ENCODE data around the gene P3H3. TPM values are rescaled to one million over a fixed set of nuclear protein-coding genes. Genes with fewer than 3 reads are reported as not detected.
"Not testable (repeated sequence)": the region's sequence is repeated elsewhere in the genome, so short reads cannot be mapped to it uniquely, and the experiment has no call there.

P3H3 gene
- total RNA-seq, 4 donors from 2014 or later, result 2.6 to 6.6 (median 4.4) TPM

DNA sequence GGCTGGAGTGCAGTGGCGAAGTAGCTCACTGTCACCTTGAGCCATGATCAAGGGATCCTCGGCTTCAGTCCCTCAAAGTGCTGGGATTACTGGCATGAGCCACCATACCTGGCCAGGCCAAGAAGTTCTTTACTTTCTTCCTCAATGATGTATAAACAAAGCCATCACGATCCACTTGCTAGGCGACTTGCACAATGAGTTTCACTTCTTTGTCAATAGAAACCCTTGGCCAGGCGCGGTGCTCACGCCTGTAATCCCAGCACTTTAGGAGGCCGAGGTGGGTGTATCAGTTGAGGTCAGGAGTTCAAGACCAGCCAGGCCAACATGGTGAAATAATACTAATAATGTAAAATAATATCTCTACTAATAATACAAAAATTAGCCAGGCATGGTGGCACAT lies 59.3 kb downstream of the P3H3 start:
- WGBS, 2 donors, result 62 to 79% methylated on average over 7 to 8 of the region's 8 CpGs

DNA sequence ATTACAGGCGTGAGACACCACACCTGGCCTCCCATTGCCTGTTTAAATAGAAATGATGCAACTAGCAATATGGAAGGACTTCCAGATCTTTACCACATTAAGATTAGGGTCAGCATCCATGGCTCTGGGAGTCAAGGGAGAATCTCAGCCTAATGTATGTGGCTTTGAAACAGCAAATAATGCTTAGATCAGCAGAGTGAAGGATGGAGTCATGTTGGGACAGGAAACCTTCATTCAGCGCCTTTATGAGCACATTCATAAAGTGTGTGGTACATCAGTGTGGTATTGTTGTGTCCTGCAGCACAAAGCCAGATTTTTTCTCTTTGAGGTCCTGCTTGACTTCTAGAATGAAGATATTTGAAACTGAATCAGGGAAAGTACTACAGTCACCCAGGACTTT lies 60.2 kb downstream of the P3H3 start:
- H3K27me3 ChIP-seq, result no peaks in the 10 kb centered on the region
- 21 to 55% methylated on average over 1 to 2 of the region's 2 CpGs for WGBS, 2 donors
- no peak for DNase-seq
- peak overlapping the region in 1 of 4 donors; percentile 0 for H3K27ac ChIP-seq
- intact Hi-C loops (cut with DNase I), result no loop called here
- no peaks in the 10 kb centered on the region for H3K9me3 ChIP-seq
- peaks cover 0 to 23% (median 5%) of the 10 kb centered on the region in 3 donors for H3K36me3 ChIP-seq
- TF ChIP-seq POLR2A (IDR thresholded peaks at IDR 0.05), result no peak
- TF ChIP-seq, protein P1, sequence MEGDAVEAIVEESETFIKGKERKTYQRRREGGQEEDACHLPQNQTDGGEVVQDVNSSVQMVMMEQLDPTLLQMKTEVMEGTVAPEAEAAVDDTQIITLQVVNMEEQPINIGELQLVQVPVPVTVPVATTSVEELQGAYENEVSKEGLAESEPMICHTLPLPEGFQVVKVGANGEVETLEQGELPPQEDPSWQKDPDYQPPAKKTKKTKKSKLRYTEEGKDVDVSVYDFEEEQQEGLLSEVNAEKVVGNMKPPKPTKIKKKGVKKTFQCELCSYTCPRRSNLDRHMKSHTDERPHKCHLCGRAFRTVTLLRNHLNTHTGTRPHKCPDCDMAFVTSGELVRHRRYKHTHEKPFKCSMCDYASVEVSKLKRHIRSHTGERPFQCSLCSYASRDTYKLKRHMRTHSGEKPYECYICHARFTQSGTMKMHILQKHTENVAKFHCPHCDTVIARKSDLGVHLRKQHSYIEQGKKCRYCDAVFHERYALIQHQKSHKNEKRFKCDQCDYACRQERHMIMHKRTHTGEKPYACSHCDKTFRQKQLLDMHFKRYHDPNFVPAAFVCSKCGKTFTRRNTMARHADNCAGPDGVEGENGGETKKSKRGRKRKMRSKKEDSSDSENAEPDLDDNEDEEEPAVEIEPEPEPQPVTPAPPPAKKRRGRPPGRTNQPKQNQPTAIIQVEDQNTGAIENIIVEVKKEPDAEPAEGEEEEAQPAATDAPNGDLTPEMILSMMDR (IDR thresholded peaks at IDR 0.05), result no peak
- H3K4me1 ChIP-seq, result peaks cover 3 to 40% (median 6%) of the 10 kb centered on the region in 3 donors
- H3K4me3 ChIP-seq, result no peak overlapping the region

More for the DNA sequence above, 59.3 kb downstream of the P3H3 start:
- Histone ChIP-seq H3K4me1 (peaks cover 3 to 40% (median 6%) of the 10 kb centered on the region in 3 donors), H3K27ac (peak overlapping the region in 1 of 4 donors; percentile 44), H3K4me3 (no peak overlapping the region), H3K9me3 (no peaks in the 10 kb centered on the region), H3K36me3 (peaks cover 0 to 32% (median 5%) of the 10 kb centered on the region in 3 donors), H3K27me3 (no peaks in the 10 kb centered on the region)
- intact Hi-C loops (cut with DNase I), result no loop called here
- no peak for TF ChIP-seq POLR2A (IDR thresholded peaks at IDR 0.05)
- TF ChIP-seq, protein P1 (IDR thresholded peaks at IDR 0.05), result no peak
- DNase-seq, result no peak

DNA sequence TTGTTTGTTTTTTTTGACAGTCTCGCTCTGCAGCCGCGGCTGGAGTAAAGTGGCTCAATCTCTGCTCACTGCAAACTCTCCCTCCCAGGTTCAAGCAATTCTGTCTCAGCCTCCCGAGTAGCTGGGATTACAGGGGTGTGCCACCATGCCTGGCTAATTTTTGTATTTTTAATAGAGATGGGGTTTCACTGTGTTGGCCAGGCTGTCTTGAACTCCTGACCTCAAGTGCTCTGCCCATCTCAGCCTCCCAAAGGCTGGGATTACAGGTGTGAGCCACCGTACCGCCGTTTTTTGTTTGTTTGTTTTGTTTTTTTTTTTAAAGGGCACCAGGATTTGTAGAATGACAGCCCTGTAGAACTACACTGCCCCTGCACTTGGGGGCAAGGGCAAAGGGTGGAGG lies 60.6 kb downstream of the P3H3 start:
- H3K4me3 ChIP-seq; H3K9me3 ChIP-seq; DNase-seq; intact Hi-C loops (cut with DNase I); H3K27me3 ChIP-seq: not testable (repeated sequence)
- peaks cover 0 to 18% (median 3%) of the 10 kb centered on the region in 3 donors for H3K36me3 ChIP-seq
- H3K27ac ChIP-seq, result peak overlapping the region in 1 of 4 donors; percentile 0
- 60 to 76% methylated on average over 7 of the region's 7 CpGs for WGBS, 2 donors
- peaks cover 3 to 40% (median 6%) of the 10 kb centered on the region in 3 donors for H3K4me1 ChIP-seq

Other genes starting within 250 kb of the P3H3 start
- 100 to 1,000 TPM; 116 to 165 (median 127) TPM for gene CHD4, start 221.0 kb upstream of the P3H3 start, total RNA-seq
- 10 to 100 TPM; 12.8 to 46.0 (median 17.4) TPM for gene LPAR5, start 192.4 kb upstream of the P3H3 start, total RNA-seq
- 1 to 10 TPM in 2 of 4 donors, under 1 TPM in 1, not detected in 1; 0.35 to 4.0 (median 3.2) TPM for gene ACRBP, start 181.0 kb upstream of the P3H3 start, total RNA-seq
- 10 to 100 TPM in 3 of 4 donors, 1 to 10 TPM in 1; 8.3 to 37.0 (median 26.9) TPM for gene ING4, start 165.3 kb upstream of the P3H3 start, total RNA-seq
- 10 to 100 TPM; 19.6 to 36.2 (median 26.8) TPM for gene ZNF384, start 139.0 kb upstream of the P3H3 start, total RNA-seq
- gene PIANP, start 127.6 kb upstream of the P3H3 start, total RNA-seq, result under 1 TPM in 2 of 4 donors, not detected in 2; 0.11 to 0.19 TPM
- 10 to 100 TPM; 39.6 to 57.5 (median 49.1) TPM for gene COPS7A, start 104.4 kb upstream of the P3H3 start, total RNA-seq
- 100 to 1,000 TPM; 158 to 170 (median 162) TPM for gene MLF2, start 75.3 kb upstream of the P3H3 start, total RNA-seq
- gene PTMS, start 62.0 kb upstream of the P3H3 start, total RNA-seq, result 100 to 1,000 TPM in 3 of 4 donors, 10 to 100 TPM in 1; 78.2 to 149 (median 123) TPM
- gene LAG3, start 55.9 kb upstream of the P3H3 start, total RNA-seq, result under 1 TPM in 3 of 4 donors, not detected in 1; 0.35 to 0.76 (median 0.50) TPM
- gene CD4, start 38.9 kb upstream of the P3H3 start, total RNA-seq, result 10 to 100 TPM in 1 of 4 donors, 1 to 10 TPM in 3; 1.2 to 11.8 (median 5.0) TPM
- 1 to 10 TPM in 3 of 4 donors, not detected in 1; 1.3 to 2.3 (median 1.5) TPM for gene GPR162, start 6.6 kb upstream of the P3H3 start, total RNA-seq
- gene GNB3, start 12.5 kb downstream of the P3H3 start, total RNA-seq, result under 1 TPM in 1 of 4 donors, not detected in 3; 0.76 TPM
- 10 to 100 TPM in 3 of 4 donors, 1 to 10 TPM in 1; 5.9 to 20.0 (median 12.8) TPM for gene CDCA3, start 22.9 kb downstream of the P3H3 start, total RNA-seq
- gene USP5, start 23.7 kb downstream of the P3H3 start, total RNA-seq, result 10 to 100 TPM; 50.6 to 60.0 (median 54.0) TPM
- 100 to 1,000 TPM; 547 to 938 (median 723) TPM for gene TPI1, start 39.1 kb downstream of the P3H3 start, total RNA-seq
- 10 to 100 TPM in 1 of 4 donors, 1 to 10 TPM in 3; 4.3 to 15.8 (median 7.9) TPM for gene SPSB2, start 44.9 kb downstream of the P3H3 start, total RNA-seq
- gene LRRC23, start 76.4 kb downstream of the P3H3 start, total RNA-seq, result 1 to 10 TPM; 2.3 to 5.9 (median 4.8) TPM
- 1 to 10 TPM; 5.0 to 8.0 (median 5.5) TPM for gene ENO2, start 86.2 kb downstream of the P3H3 start, total RNA-seq
- gene ATN1, start 99.6 kb downstream of the P3H3 start, total RNA-seq, result 10 to 100 TPM; 12.2 to 28.8 (median 22.2) TPM
- gene RNU7-1, start 115.4 kb downstream of the P3H3 start, total RNA-seq, result not detected
- gene C12orf57, start 115.6 kb downstream of the P3H3 start, total RNA-seq, result 100 to 1,000 TPM; 110 to 377 (median 156) TPM
- gene PTPN6, start 122.9 kb downstream of the P3H3 start, total RNA-seq, result 10 to 100 TPM; 11.0 to 29.7 (median 21.5) TPM
- 100 to 1,000 TPM; 127 to 259 (median 241) TPM for gene PHB2, start 142.3 kb downstream of the P3H3 start, total RNA-seq
- gene EMG1, start 142.5 kb downstream of the P3H3 start, total RNA-seq, result 10 to 100 TPM; 16.1 to 39.5 (median 36.2) TPM
- gene LPCAT3, start 190.1 kb downstream of the P3H3 start, total RNA-seq, result 10 to 100 TPM; 27.5 to 46.3 (median 32.7) TPM
- 100 to 1,000 TPM in 2 of 4 donors, 10 to 100 TPM in 2; 25.2 to 375 (median 110) TPM for gene C1S, start 232.3 kb downstream of the P3H3 start, total RNA-seq

Data from esophagus squamous epithelium (tissue), 5 donors.